A673 (cell line): ENCODE measurements around the gene TGFB1I1. TPM values are rescaled to one million over a fixed set of nuclear protein-coding genes. Genes with fewer than 3 reads are reported as not detected.

Experiments used
- BruUV-seq: library from RNA; stranded (reverse); fragments of 400-500 nt; replicated peaks from 2 replicates; lab custom pipeline; 2021; lab: Mats Ljungman, UMichigan
- CTCF ChIA-PET: fragments of 300-600 bp; sonication (Branson Sonifier 250); formaldehyde crosslinking; loops from one replicate; lab custom pipeline; 2022; ENCODE audit warnings: antibody characterized with exemption; lab: Charles Lee
- POLR2A ChIA-PET: fragments of 300-600 bp; sonication (Branson Sonifier 250); formaldehyde crosslinking; loops from one replicate; lab custom pipeline; 2022; ENCODE audit warnings: antibody characterized with exemption; ENCODE audit not compliant: low non-redundant PET; lab: Charles Lee
- DNase-seq: peaks from one replicate; pipeline ENCODE4 v3.0.0-alpha.2; 2015; ENCODE audit warnings: low spot score
- H3K27ac ChIP-seq: fragments of 200-600 bp; sonication (generic); 2 replicates; pipeline ENCODE4 v1.5.1; 2016; ENCODE audit warnings: mixed run types, low read depth, mild to moderate bottlenecking, mixed read lengths, antibody characterized with exemption, low read length; ENCODE audit not compliant: poor library complexity, severe bottlenecking
- H3K27me3 ChIP-seq: fragments of 200-600 bp; sonication (generic); replicated peaks from 2 replicates; pipeline ENCODE4 v1.6.1; 2017; ENCODE audit warnings: mixed run types, low read depth, mild to moderate bottlenecking, mixed read lengths, antibody characterized with exemption, low read length; ENCODE audit not compliant: insufficient read depth, poor library complexity
- H3K36me3 ChIP-seq: fragments of 200-600 bp; sonication (generic); 2 replicates; pipeline ENCODE4 v1.6.1; 2016; ENCODE audit warnings: mixed run types, mild to moderate bottlenecking, mixed read lengths, antibody characterized with exemption, low read length; ENCODE audit not compliant: insufficient read depth, poor library complexity, severe bottlenecking
- H3K4me1 ChIP-seq: fragments of 200-600 bp; sonication (generic); 2 replicates; pipeline ENCODE4 v1.6.1; 2017; ENCODE audit warnings: mixed run types, mild to moderate bottlenecking, mixed read lengths, antibody characterized with exemption, low read length; ENCODE audit not compliant: insufficient read depth, poor library complexity, severe bottlenecking
- H3K4me3 ChIP-seq: fragments of 200-600 bp; sonication (generic); 2 replicates; pipeline ENCODE4 v1.5.1; 2016; ENCODE audit warnings: low read depth, mixed run types, mild to moderate bottlenecking, mixed read lengths, low read length; ENCODE audit not compliant: poor library complexity, severe bottlenecking
- H3K9me3 ChIP-seq: fragments of 200-600 bp; sonication (generic); 2 replicates; pipeline ENCODE4 v1.6.1; 2016; ENCODE audit warnings: mixed run types, low read depth, mild to moderate bottlenecking, mixed read lengths, antibody characterized with exemption, low read length; ENCODE audit not compliant: poor library complexity, severe bottlenecking
- EZH2 ChIP-seq: fragments of 200-600 bp; sonication (generic); IDR thresholded peaks from 2 replicates; pipeline ENCODE4 v1.6.1; 2017; ENCODE audit warnings: borderline replicate concordance, low read depth, mild to moderate bottlenecking, mixed read lengths, antibody characterized with exemption, low read length; ENCODE audit not compliant: poor library complexity, severe bottlenecking
- intact Hi-C: fragments of 100-400 bp; cut with micrococcal nuclease; formaldehyde crosslinking; loops from one replicate; pipeline ENCODE4 v1.10.0; 2022; ENCODE audit not compliant: unreplicated experiment
- total RNA-seq: library from RNA; stranded (reverse); gene quantifications from 2 replicates; pipeline ENCODE4 v1.2.3, GENCODE V29; 2021
- TF ChIP-seq, protein P1 (sequence below): fragments of 300-800, 200-600 bp; sonication (generic); conservative IDR thresholded peaks from 2 replicates; pipeline ENCODE4 v1.5.1; 2017; ENCODE audit warnings: low read depth, mild to moderate bottlenecking, antibody characterized with exemption, low read length, moderate library complexity, mixed read lengths

The TGFB1I1 gene
- total RNA-seq, 1 experiment from 2014 or later, result 3.3 TPM

GRCh38 chr16:31451201-31451600, 20.8 kb upstream of the TGFB1I1 start:
- Histone ChIP-seq H3K4me1 (peaks cover 46% of the 10 kb centered on the region), H3K27me3 (no peaks in the 10 kb centered on the region), H3K9me3 (no peaks in the 10 kb centered on the region), H3K4me3 (no peak overlapping the region), H3K27ac (no peak overlapping the region), H3K36me3 (no peaks in the 10 kb centered on the region)
- intact Hi-C loops, result loop anchor here (5.0 to 10.0 kb wide), 2 partner anchors 244 to 416 kb away; no protein-coding TSS in a partner anchor
- TF ChIP-seq, protein P1, sequence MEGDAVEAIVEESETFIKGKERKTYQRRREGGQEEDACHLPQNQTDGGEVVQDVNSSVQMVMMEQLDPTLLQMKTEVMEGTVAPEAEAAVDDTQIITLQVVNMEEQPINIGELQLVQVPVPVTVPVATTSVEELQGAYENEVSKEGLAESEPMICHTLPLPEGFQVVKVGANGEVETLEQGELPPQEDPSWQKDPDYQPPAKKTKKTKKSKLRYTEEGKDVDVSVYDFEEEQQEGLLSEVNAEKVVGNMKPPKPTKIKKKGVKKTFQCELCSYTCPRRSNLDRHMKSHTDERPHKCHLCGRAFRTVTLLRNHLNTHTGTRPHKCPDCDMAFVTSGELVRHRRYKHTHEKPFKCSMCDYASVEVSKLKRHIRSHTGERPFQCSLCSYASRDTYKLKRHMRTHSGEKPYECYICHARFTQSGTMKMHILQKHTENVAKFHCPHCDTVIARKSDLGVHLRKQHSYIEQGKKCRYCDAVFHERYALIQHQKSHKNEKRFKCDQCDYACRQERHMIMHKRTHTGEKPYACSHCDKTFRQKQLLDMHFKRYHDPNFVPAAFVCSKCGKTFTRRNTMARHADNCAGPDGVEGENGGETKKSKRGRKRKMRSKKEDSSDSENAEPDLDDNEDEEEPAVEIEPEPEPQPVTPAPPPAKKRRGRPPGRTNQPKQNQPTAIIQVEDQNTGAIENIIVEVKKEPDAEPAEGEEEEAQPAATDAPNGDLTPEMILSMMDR, result no peak
- no peak for TF ChIP-seq EZH2
- BruUV-seq, result no TSS peak
- ChIA-PET CTCF (interaction anchor here (1.0 to 1.2 kb wide), 2 partner anchors 9 to 15 kb away, joined by 3 to 5 read pairs; no protein-coding TSS in a partner anchor), POLR2A (no interaction called here)
- no peak for DNase-seq

- H3K27ac ChIP-seq, result no peak overlapping the region
- CTCF ChIA-PET, result interaction anchor here (1.0 to 1.2 kb wide), 2 partner anchors 9 to 15 kb away, joined by 3 to 5 read pairs; no protein-coding TSS in a partner anchor
- H3K4me3 ChIP-seq, result no peak overlapping the region
- TF ChIP-seq, protein P1, result peak; percentile 66
- no peak for TF ChIP-seq EZH2
- BruUV-seq, result no TSS peak
- no peaks in the 10 kb centered on the region for H3K36me3 ChIP-seq
- POLR2A ChIA-PET, result no interaction called here
- H3K9me3 ChIP-seq, result no peaks in the 10 kb centered on the region
- H3K27me3 ChIP-seq, result no peaks in the 10 kb centered on the region
- peak; percentile 80 for DNase-seq
- H3K4me1 ChIP-seq, result peaks cover 47% of the 10 kb centered on the region
- intact Hi-C loops, result loop anchor here (5.0 to 10.0 kb wide), 2 partner anchors 243 to 415 kb away; no protein-coding TSS in a partner anchor
Measured at GRCh38 chr16:31451681-31452351, 20.1 kb upstream of the TGFB1I1 start.

DNA sequence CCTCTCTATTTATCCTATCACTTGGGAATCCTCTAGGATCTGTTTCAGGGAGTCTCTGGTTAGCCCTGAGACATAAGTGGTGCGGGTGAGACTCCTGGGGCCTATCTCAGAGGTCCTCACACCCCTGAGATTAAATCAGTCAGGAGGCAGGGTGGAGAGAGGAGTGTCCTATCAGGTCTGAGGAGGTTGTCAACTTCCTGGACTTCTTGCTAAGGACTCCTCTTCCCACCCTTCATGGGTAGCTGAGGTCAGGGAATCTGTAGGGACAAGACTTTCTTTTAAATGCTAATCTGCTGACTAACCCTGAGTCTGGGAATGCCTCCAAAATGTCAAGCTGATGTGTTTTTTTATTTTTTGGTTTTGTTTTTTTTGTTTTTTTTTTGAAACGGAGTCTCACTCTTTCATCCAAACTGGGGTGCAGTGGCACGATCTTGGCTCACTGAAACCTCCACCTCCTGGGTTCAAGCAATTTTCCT, 19.3 kb upstream of the TGFB1I1 start:
- TF ChIP-seq EZH2, result no peak
- TF ChIP-seq, protein P1, result no peak
- ChIA-PET CTCF (no interaction called here), POLR2A (no interaction called here)
- BruUV-seq, result no TSS peak
- peaks cover 54% of the 10 kb centered on the region for H3K4me1 ChIP-seq
- no peaks in the 10 kb centered on the region for H3K9me3 ChIP-seq
- intact Hi-C loops, result loop anchor here (5.0 to 10.0 kb wide), 2 partner anchors 242 to 415 kb away; no protein-coding TSS in a partner anchor
- H3K27ac ChIP-seq, result no peak overlapping the region
- no peaks in the 10 kb centered on the region for H3K27me3 ChIP-seq
- H3K4me3 ChIP-seq, result no peak overlapping the region
- DNase-seq, result no peak
- no peaks in the 10 kb centered on the region for H3K36me3 ChIP-seq
